Caco-2 (cell line): ENCODE results near the gene MEGF11. TPM values are rescaled to one million over a fixed set of nuclear protein-coding genes. Genes with fewer than 3 reads are reported as not detected.

Experiments used
- BruUV-seq: library from RNA; stranded (reverse); fragments of 400-500 nt; replicated peaks from 2 replicates; lab custom pipeline; 2021; lab: Mats Ljungman, UMichigan
- CTCF ChIA-PET: fragments of 300-600 bp; sonication (Branson Sonifier 250); formaldehyde crosslinking; loops from one replicate; lab custom pipeline; 2022; ENCODE audit warnings: antibody characterized with exemption; lab: Charles Lee
- POLR2A ChIA-PET: fragments of 300-600 bp; sonication (Branson Sonifier 250); formaldehyde crosslinking; loops from one replicate; lab custom pipeline; 2022; ENCODE audit warnings: antibody characterized with exemption; lab: Charles Lee
- DNase-seq, 2 experiments: peaks; one replicate each; pipeline versions ENCODE4 v3.0.0 to v3.0.0-alpha.2; 2020 to 2022
- H3K27me3 ChIP-seq: replicated peaks from 2 replicates; pipeline ENCODE4 v1.6.0; 2011; ENCODE audit warnings: low read length; ENCODE audit not compliant: control insufficient read depth, insufficient read depth
- H3K36me3 ChIP-seq: 2 replicates; pipeline ENCODE4 v1.5.1; 2011; ENCODE audit warnings: low read length; ENCODE audit not compliant: control insufficient read depth, insufficient read depth
- H3K4me1 ChIP-seq: fragments of 250-450 bp; sonication (Bioruptor Pico); 2 replicates; pipeline ENCODE4 v1.5.1; 2020; ENCODE audit warnings: mild to moderate bottlenecking
- H3K4me3 ChIP-seq: 2 replicates; pipeline ENCODE4 v1.5.1; 2011; ENCODE audit warnings: low read depth, mild to moderate bottlenecking, control low read depth, low read length
- H3K9me3 ChIP-seq: fragments of 250-450 bp; sonication (Bioruptor Pico); 2 replicates; pipeline ENCODE4 v1.5.1; 2020; ENCODE audit warnings: mild to moderate bottlenecking, moderate library complexity
- H3K27ac Mint-ChIP-seq: one replicate; pipeline ENCODE4 v1.8.0; 2022; ENCODE audit warnings: mixed read lengths; ENCODE audit not compliant: unreplicated experiment
- H3K27me3 Mint-ChIP-seq: one replicate; pipeline ENCODE4 v1.8.0; 2022; ENCODE audit warnings: mixed read lengths; ENCODE audit not compliant: insufficient read depth, unreplicated experiment
- H3K36me3 Mint-ChIP-seq: one replicate; pipeline ENCODE4 v1.8.0; 2022; ENCODE audit warnings: mild to moderate bottlenecking, mixed read lengths; ENCODE audit not compliant: insufficient read depth, unreplicated experiment
- H3K4me1 Mint-ChIP-seq: one replicate; pipeline ENCODE4 v1.8.0; 2022; ENCODE audit warnings: low read depth, mixed read lengths; ENCODE audit not compliant: unreplicated experiment
- H3K4me3 Mint-ChIP-seq: one replicate; pipeline ENCODE4 v1.8.0; 2022; ENCODE audit warnings: mild to moderate bottlenecking, moderate library complexity, mixed read lengths; ENCODE audit not compliant: unreplicated experiment
- H3K9me3 Mint-ChIP-seq: one replicate; pipeline ENCODE4 v1.8.0; 2022; ENCODE audit warnings: mixed read lengths; ENCODE audit not compliant: unreplicated experiment
- CTCF ChIP-seq, 2 experiments: fragments of 200-600 bp in 1 of 2; IDR thresholded peaks; 1 replicate in 1 of 2; 2 replicates in 1 of 2; pipeline versions ENCODE4 v1.5.1 to v1.8.0; 2011 to 2022; ENCODE audit warnings: antibody characterized with exemption in 1 of 2, control low read depth in 1 of 2, inconsistent platforms in 1 of 2, low read depth in 1 of 2, low read length in 1 of 2, mild to moderate bottlenecking in 1 of 2, moderate library complexity in 1 of 2; ENCODE audit not compliant: insufficient read depth in 1 of 2, severe bottlenecking in 1 of 2, unreplicated experiment in 1 of 2
- intact Hi-C: fragments of 100-400 bp; cut with micrococcal nuclease; formaldehyde crosslinking; loops from one replicate; pipeline ENCODE4 v1.10.0; 2022; ENCODE audit not compliant: unreplicated experiment
- total RNA-seq: library from RNA; stranded (reverse); gene quantifications from 2 replicates; pipeline ENCODE4 v1.2.3, GENCODE V29; 2022

Gene MEGF11
- total RNA-seq, 1 experiment from 2014 or later: 0.66 TPM

GRCh38 chr15:66221126-66221525 lies 32.4 kb downstream of the MEGF11 start:
- POLR2A ChIA-PET: no interaction called here

GRCh38 chr15:66220601-66221000 lies 32.9 kb downstream of the MEGF11 start:
- no peaks in the 10 kb centered on the region for H3K4me1 Mint-ChIP-seq
- ChIA-PET POLR2A (no interaction called here), CTCF (no interaction called here)
- Histone ChIP-seq H3K4me3 (no peak overlapping the region), H3K4me1 (no peaks in the 10 kb centered on the region), H3K9me3 (no peaks in the 10 kb centered on the region), H3K36me3 (no peaks in the 10 kb centered on the region), H3K27me3 (no peaks in the 10 kb centered on the region; the same call in 1 of the 2 replicates)
- peaks cover 17% of the 10 kb centered on the region for H3K27me3 Mint-ChIP-seq
- no peak for DNase-seq
- H3K27ac Mint-ChIP-seq: no peak overlapping the region
- no peak overlapping the region for H3K4me3 Mint-ChIP-seq
- BruUV-seq: no TSS peak
- intact Hi-C loops: no loop called here
- TF ChIP-seq CTCF (IDR thresholded peaks at IDR 0.05; ENCODE audit: insufficient read depth in 1 of 2, low read depth in 1 of 2, low read length in 1 of 2, severe bottlenecking in 1 of 2, unreplicated experiment in 1 of 2): no peak
- H3K36me3 Mint-ChIP-seq: no peaks in the 10 kb centered on the region
- no peaks in the 10 kb centered on the region for H3K9me3 Mint-ChIP-seq

More at GRCh38 chr15:66221126-66221525, 32.4 kb downstream of the MEGF11 start:
- H3K9me3 Mint-ChIP-seq: no peaks in the 10 kb centered on the region
- TF ChIP-seq CTCF (IDR thresholded peaks at IDR 0.05; ENCODE audit: insufficient read depth in 1 of 2, low read depth in 1 of 2, low read length in 1 of 2, severe bottlenecking in 1 of 2, unreplicated experiment in 1 of 2): no peak
- BruUV-seq: no TSS peak
- intact Hi-C loops: no loop called here
- Histone ChIP-seq H3K36me3 (no peaks in the 10 kb centered on the region), H3K27me3 (no peaks in the 10 kb centered on the region; the same call in 1 of the 2 replicates), H3K9me3 (no peaks in the 10 kb centered on the region), H3K4me3 (no peak overlapping the region), H3K4me1 (no peaks in the 10 kb centered on the region)
- H3K27me3 Mint-ChIP-seq: peaks cover 17% of the 10 kb centered on the region
- no peaks in the 10 kb centered on the region for H3K4me1 Mint-ChIP-seq
- H3K27ac Mint-ChIP-seq: no peak overlapping the region
- H3K4me3 Mint-ChIP-seq: no peak overlapping the region
- no peaks in the 10 kb centered on the region for H3K36me3 Mint-ChIP-seq
- DNase-seq: no peak
- CTCF ChIA-PET: no interaction called here

- CTCF ChIA-PET: no interaction called here
- Mint-ChIP-seq H3K27ac (no peak overlapping the region), H3K36me3 (no peaks in the 10 kb centered on the region), H3K9me3 (no peaks in the 10 kb centered on the region), H3K4me1 (no peaks in the 10 kb centered on the region), H3K27me3 (peaks cover 17% of the 10 kb centered on the region), H3K4me3 (no peak overlapping the region)
- intact Hi-C loops: no loop called here
- POLR2A ChIA-PET: no interaction called here
- DNase-seq: no peak
- no peak overlapping the region for H3K4me3 ChIP-seq
- H3K27me3 ChIP-seq: no peaks in the 10 kb centered on the region; the same call in 1 of the 2 replicates
- H3K9me3 ChIP-seq: no peaks in the 10 kb centered on the region
- H3K36me3 ChIP-seq: no peaks in the 10 kb centered on the region
- no peak for TF ChIP-seq CTCF (IDR thresholded peaks at IDR 0.05; ENCODE audit: insufficient read depth in 1 of 2, low read depth in 1 of 2, low read length in 1 of 2, severe bottlenecking in 1 of 2, unreplicated experiment in 1 of 2)
- BruUV-seq: no TSS peak
- H3K4me1 ChIP-seq: no peaks in the 10 kb centered on the region
Observed at GRCh38 chr15:66219339-66219738, 34.2 kb downstream of the MEGF11 start.
